HepG2 (cell line): ENCODE results near the gene ADAMTSL4. TPM values are rescaled to one million over a fixed set of nuclear protein-coding genes. Genes with fewer than 3 reads are reported as not detected.

Experiments
- PAWR ChIP-seq: sonication (generic); formaldehyde crosslinking; IDR thresholded peaks from 2 replicates; pipeline ENCODE4 v1.4.0; 2020; ENCODE audit warnings: missing genetic modification reagents, mild to moderate bottlenecking, borderline replicate concordance
- SAFB2 ChIP-seq: sonication (generic); formaldehyde crosslinking; IDR thresholded peaks from 2 replicates; pipeline ENCODE4 v1.5.1; 2020; ENCODE audit warnings: missing genetic modification reagents, low read depth, mild to moderate bottlenecking, borderline replicate concordance
- ZNF318 ChIP-seq: sonication (generic); formaldehyde crosslinking; IDR thresholded peaks from 2 replicates; pipeline ENCODE4 v1.4.0; 2020; ENCODE audit warnings: mild to moderate bottlenecking, missing genetic modification reagents
- polyA plus RNA-seq, 8 experiments: library from polyadenylated mRNA; depleted of rRNA in 3 of 8; stranded (reverse) in 7 of 8; unstranded in 1 of 8; fragments of >200 nt; fragmentation: Illumina TruSeq in 4 of 8; extraction: Trizol in 4 of 8; gene quantifications; 2 replicates each; pipeline versions ENCODE4 v1.2.1 to v1.2.3, GENCODE V29; 2011 to 2016; ENCODE audit warnings: low read depth in 4 of 8, missing spikeins in 1 of 8, mixed read lengths in 1 of 8; ENCODE audit not compliant: insufficient read depth in 1 of 8
- total RNA-seq, 5 experiments: library from RNA; depleted of rRNA; stranded (reverse); fragments of >200 nt; fragmentation: Illumina TruSeq; extraction: Trizol; gene quantifications; 2 replicates each; pipeline ENCODE4 v1.2.3, GENCODE V29; 2016; ENCODE audit warnings: low read depth in 1 of 5

The ADAMTSL4 gene
- total and polyA plus RNA-seq, 2 of the 13 experiments (the other 11 are each of a cell fraction or from before 2014, with no cell fraction given): 3.9 to 16.4 TPM

GRCh38 chr1:150507912-150508864 is 41.0 kb upstream of the ADAMTSL4 start, which contains the start of gene ECM1 (continued):
- no peak for TF ChIP-seq ZNF318
- TF ChIP-seq SAFB2 (CRISPR knock-in tag): no peak
- TF ChIP-seq PAWR (CRISPR knock-in tag): no peak
